Measurements from ENCODE around the gene NFYB. TPM values are rescaled to one million over a fixed set of nuclear protein-coding genes. Genes with fewer than 3 reads are reported as not detected.

Gene NFYB
- total and polyA plus RNA-seq, 9 of the 15 experiments (the other 6 are each of a cell fraction or from before 2014, with no cell fraction given): 14.5 to 51.5 (median 32.3) TPM

- TF ChIP-seq FOXK1 (CRISPR knock-in tag; IDR thresholded peaks at IDR 0.05; ENCODE audit: borderline replicate concordance): 0 out of 2 replicates have a peak, but pooled peaks have one; percentile 22
- 0 out of 2 replicates have a peak, but pooled peaks have one; percentile 24 for TF ChIP-seq NR2F6 (CRISPR knock-in tag; IDR thresholded peaks at IDR 0.05)
- peak; percentile 81 for TF ChIP-seq CHD1 (IDR thresholded peaks at IDR 0.05; ENCODE audit: low read length)
- TF ChIP-seq POLR2A (conservative IDR thresholded peaks at IDR 0.05): peak; percentile 40; the same call in 1 of the 2 replicates
- peak in 1 of 2 experiments; percentile 40; a peak in 2 of 4 replicates for TF ChIP-seq NONO (IDR thresholded peaks at IDR 0.05; ENCODE audit: low read depth in 2 of 2, low read length in 1 of 2)
- peak; percentile 69; the same call in 1 of the 2 replicates for TF ChIP-seq POLR2G (IDR thresholded peaks at IDR 0.05; ENCODE audit: low read depth, low read length)
- peak; percentile 52; the same call in 1 of the 2 replicates for TF ChIP-seq ZBTB40 (IDR thresholded peaks at IDR 0.05)
- no peak for TF ChIP-seq ZBTB40 (CRISPR knock-in tag; IDR thresholded peaks at IDR 0.05)
Measured at GRCh38 chr12:104137001-104137901, 759 bp downstream of the NFYB start (continued).

All from K562 (cell line).